HepG2 (cell line): ENCODE data around the gene AGPAT2. TPM values are rescaled to one million over a fixed set of nuclear protein-coding genes. Genes with fewer than 3 reads are reported as not detected.

Experiments used
- ATAC-seq: fragments of 200-7000 bp; cut with Tn5 transposase; 3 replicates; pipeline ENCODE4 v1.9.1; 2020; ENCODE audit warnings: mild to moderate bottlenecking, moderate library complexity
- BruUV-seq: library from RNA; stranded (reverse); fragments of 400-500 nt; replicated peaks from 2 replicates; lab custom pipeline; 2021; lab: Mats Ljungman, UMichigan
- CTCF ChIA-PET: fragments of 300-600 bp; formaldehyde crosslinking; extraction: SDS; loops from one replicate; lab custom pipeline; 2021; ENCODE audit warnings: low total read pairs, inconsistent platforms, low intra/inter-chr PET ratio; lab: Yijun Ruan, JAX
- POLR2A ChIA-PET: fragments of 350-600 bp; sonication (Branson Sonifier 250); formaldehyde crosslinking; loops from one replicate; lab custom pipeline; 2020; ENCODE audit warnings: antibody characterized with exemption, inconsistent platforms; lab: Yijun Ruan, JAX
- DNase-seq: peaks from one replicate; pipeline ENCODE4 v3.0.0-alpha.2; 2015; ENCODE audit warnings: low spot score
- FAIRE-seq: peaks from 3 replicates; lab custom pipeline; 2011; peaks lifted over from hg19 to GRCh38; lab: Jason Lieb, UNC
- H2AFZ ChIP-seq: one replicate; pipeline ENCODE4 v1.6.1; 2011; ENCODE audit warnings: low read length, inconsistent platforms
- H3K27ac ChIP-seq: fragments of 300-600 bp; 3 replicates; pipeline ENCODE4 v1.8.0; 2011; ENCODE audit warnings: mixed run types, mild to moderate bottlenecking, mixed read lengths, low read length, inconsistent platforms; ENCODE audit not compliant: insufficient read depth; ENCODE audit errors: extremely low read length
- H3K27me3 ChIP-seq, 2 experiments: fragments of 200-600 bp in 1 of 2; 2 replicates in 1 of 2; 3 replicates in 1 of 2; pipeline versions ENCODE4 v1.6.0 to v1.8.0; 2011; ENCODE audit warnings: low read length in 2 of 2, mild to moderate bottlenecking in 2 of 2, moderate library complexity in 2 of 2, inconsistent platforms in 1 of 2; ENCODE audit not compliant: insufficient read depth in 2 of 2, control insufficient read depth in 1 of 2
- H3K36me3 ChIP-seq, 2 experiments: fragments of 200-600 bp in 1 of 2; replicated peaks in 1 of 2; 2 replicates in 1 of 2; 3 replicates in 1 of 2; pipeline versions ENCODE4 v1.5.1 to v1.8.0; 2011; ENCODE audit warnings: low read length in 2 of 2, inconsistent platforms in 1 of 2; ENCODE audit not compliant: insufficient read depth in 2 of 2, control insufficient read depth in 1 of 2
- H3K4me1 ChIP-seq: 2 replicates; pipeline ENCODE4 v1.5.1; 2012; ENCODE audit warnings: low read length, inconsistent platforms; ENCODE audit not compliant: insufficient read depth
- H3K4me2 ChIP-seq: 2 replicates; pipeline ENCODE4 v1.6.0; 2011; ENCODE audit warnings: low read depth, low read length, inconsistent platforms
- H3K4me3 ChIP-seq, 3 experiments: fragments of 200-600 bp in 1 of 3; sonication (generic), shearing (Covaris generic) in 1 of 3; replicated peaks in 1 of 3; 2 replicates each; pipeline ENCODE4 v1.5.1; 2011 to 2016; ENCODE audit warnings: low read length in 3 of 3, inconsistent platforms in 2 of 3, low read depth in 2 of 3, mild to moderate bottlenecking in 2 of 3, control low read depth in 1 of 3, mixed read lengths in 1 of 3; ENCODE audit not compliant: insufficient read depth in 1 of 3
- H3K79me2 ChIP-seq: one replicate; pipeline ENCODE4 v1.6.1; 2011; ENCODE audit warnings: low read length, inconsistent platforms; ENCODE audit not compliant: insufficient read depth
- H3K9ac ChIP-seq: 2 replicates; pipeline ENCODE4 v1.6.0; 2011; ENCODE audit warnings: mild to moderate bottlenecking, low read depth, low read length, inconsistent platforms; ENCODE audit not compliant: insufficient read depth
- H3K9me3 ChIP-seq: 2 replicates; pipeline ENCODE4 v1.5.1; 2012; ENCODE audit warnings: mild to moderate bottlenecking, low read length
- H4K20me1 ChIP-seq: 2 replicates; pipeline ENCODE4 v1.6.0; 2011; ENCODE audit warnings: inconsistent platforms, mild to moderate bottlenecking, low read length, moderate library complexity; ENCODE audit not compliant: insufficient read depth
- ARID5B ChIP-seq: IDR thresholded peaks from 2 replicates; pipeline ENCODE4 v1.4.0; 2020; ENCODE audit warnings: mild to moderate bottlenecking, missing genetic modification reagents
- ARNTL ChIP-seq: sonication (generic); formaldehyde crosslinking; IDR thresholded peaks from 2 replicates; pipeline ENCODE4 v1.4.0; 2020; ENCODE audit warnings: mild to moderate bottlenecking, missing genetic modification reagents
- CENPX ChIP-seq: sonication (generic); formaldehyde crosslinking; IDR thresholded peaks from 2 replicates; pipeline ENCODE4 v1.9.0; 2021; ENCODE audit warnings: mild to moderate bottlenecking, missing genetic modification reagents, moderate library complexity
- PLRG1 ChIP-seq: fragments of 450-650 bp; conservative IDR thresholded peaks from 2 replicates; pipeline ENCODE4 v1.6.1; 2016
- POGZ ChIP-seq: sonication (generic); formaldehyde crosslinking; IDR thresholded peaks from 2 replicates; pipeline ENCODE4 v1.4.0; 2020; ENCODE audit warnings: mild to moderate bottlenecking, missing genetic modification reagents
- RCOR2 ChIP-seq: IDR thresholded peaks from 2 replicates; pipeline ENCODE4 v1.6.1; 2016; ENCODE audit warnings: missing biosample characterization, missing genetic modification reagents
- THAP7 ChIP-seq: sonication (generic); formaldehyde crosslinking; IDR thresholded peaks from 2 replicates; pipeline ENCODE4 v1.8.1; 2023; ENCODE audit warnings: mild to moderate bottlenecking, missing genetic modification reagents
- U2AF2 ChIP-seq: fragments of 200-400 bp; formaldehyde crosslinking; IDR thresholded peaks from 2 replicates; pipeline ENCODE4 v1.6.1; 2017; ENCODE audit warnings: low read depth, mild to moderate bottlenecking, low read length
- ZBTB25 ChIP-seq: IDR thresholded peaks from 2 replicates; pipeline ENCODE4 v1.6.1; 2018; ENCODE audit warnings: missing genetic modification reagents
- ZSCAN9 ChIP-seq: IDR thresholded peaks from 2 replicates; pipeline ENCODE4 v1.6.1; 2016; ENCODE audit warnings: borderline replicate concordance
- WGBS: methylation state at CpG from one replicate; pipeline ENCODE4 v1.1.6; 2017; ENCODE audit warnings: low lambda C conversion rate; 5-methylcytosine and 5-hydroxymethylcytosine counted together
- in situ Hi-C: cut with HindIII; loops from 2 replicates; pipeline ENCODE4 v1.10.0; 2017; ENCODE audit warnings: low pct_unique_long_range_greater_than_20kb; ENCODE audit not compliant: extremely low pct_ligation_motif_present
- intact Hi-C: fragments of 100-400 bp; cut with micrococcal nuclease; formaldehyde crosslinking; loops from one replicate; pipeline ENCODE4 v1.10.0; 2022; ENCODE audit not compliant: unreplicated experiment
- polyA plus RNA-seq, 8 experiments: library from polyadenylated mRNA; depleted of rRNA in 3 of 8; stranded (reverse) in 7 of 8; unstranded in 1 of 8; fragments of >200 nt; fragmentation: Illumina TruSeq in 4 of 8; extraction: Trizol in 4 of 8; gene quantifications; 2 replicates each; pipeline versions ENCODE4 v1.2.1 to v1.2.3, GENCODE V29; 2011 to 2016; ENCODE audit warnings: low read depth in 4 of 8, missing spikeins in 1 of 8, mixed read lengths in 1 of 8; ENCODE audit not compliant: insufficient read depth in 1 of 8
- total RNA-seq, 5 experiments: library from RNA; depleted of rRNA; stranded (reverse); fragments of >200 nt; fragmentation: Illumina TruSeq; extraction: Trizol; gene quantifications; 2 replicates each; pipeline ENCODE4 v1.2.3, GENCODE V29; 2016; ENCODE audit warnings: low read depth in 1 of 5

The AGPAT2 gene
- total and polyA plus RNA-seq, 2 of the 13 experiments (the other 11 are each of a cell fraction or from before 2014, with no cell fraction given) = 3.9 to 25.8 TPM

- TF ChIP-seq U2AF2 (no peak), THAP7 (CRISPR knock-in tag) (no peak), ARNTL (CRISPR knock-in tag) (no peak), ZBTB25 (CRISPR knock-in tag) (no peak), POGZ (CRISPR knock-in tag) (no peak), RCOR2 (CRISPR knock-in tag) (no peak), ZSCAN9 (CRISPR knock-in tag) (no peak), CENPX (no peak), ARID5B (CRISPR knock-in tag) (no peak), PLRG1 (no peak)
- no TSS peak for BruUV-seq
- no peaks in the 10 kb centered on the region for H3K79me2 ChIP-seq
- H4K20me1 ChIP-seq = no peaks in the 10 kb centered on the region
- no peak overlapping the region; a peak in 1 of 6 replicates for H3K4me3 ChIP-seq
- no peaks in the 10 kb centered on the region for H3K9me3 ChIP-seq
- H3K4me1 ChIP-seq = peaks cover 44% of the 10 kb centered on the region
- no peak for ATAC-seq
- 76% methylated on average over 15 of the region's 15 CpGs for WGBS
- H3K27me3 ChIP-seq = peaks cover 5 to 39% of the 10 kb centered on the region in 2 experiments
- intact Hi-C loops (no loop called here), in situ Hi-C loops (no loop called here)
- H2AFZ ChIP-seq = no peak overlapping the region
- no peak overlapping the region for H3K27ac ChIP-seq
- ChIA-PET CTCF (no interaction called here), POLR2A (no interaction called here)
- no peaks in the 10 kb centered on the region for H3K36me3 ChIP-seq
- FAIRE-seq = no peak
- no peak overlapping the region for H3K4me2 ChIP-seq
- H3K9ac ChIP-seq = no peak overlapping the region
- no peak for DNase-seq
These were observed 2.5 kb downstream of the AGPAT2 start for GRCh38 chr9:136684799-136685198.
